Tibial nerve (tissue), 4 donors: ENCODE data around the gene KIF5C.

Source experiments
- EP300 ChIP-seq, 2 donors: sonication (generic); formaldehyde crosslinking; IDR thresholded peaks; one replicate each; pipeline ENCODE4 v1.6.1; 2017; ENCODE audit warnings: antibody characterized with exemption in 2 of 2, mild to moderate bottlenecking in 1 of 2
- TF ChIP-seq, protein P1 (sequence below), 5 experiments: fragments of 200-600 bp in 3 of 5; fragments of 450-650 bp in 2 of 5; sonication (generic) in 3 of 5; IDR thresholded peaks; one replicate each; pipeline ENCODE4 v1.5.1; 2016 to 2019; ENCODE audit warnings: antibody characterized with exemption in 5 of 5, mild to moderate bottlenecking in 3 of 5, moderate library complexity in 2 of 5

DNA sequence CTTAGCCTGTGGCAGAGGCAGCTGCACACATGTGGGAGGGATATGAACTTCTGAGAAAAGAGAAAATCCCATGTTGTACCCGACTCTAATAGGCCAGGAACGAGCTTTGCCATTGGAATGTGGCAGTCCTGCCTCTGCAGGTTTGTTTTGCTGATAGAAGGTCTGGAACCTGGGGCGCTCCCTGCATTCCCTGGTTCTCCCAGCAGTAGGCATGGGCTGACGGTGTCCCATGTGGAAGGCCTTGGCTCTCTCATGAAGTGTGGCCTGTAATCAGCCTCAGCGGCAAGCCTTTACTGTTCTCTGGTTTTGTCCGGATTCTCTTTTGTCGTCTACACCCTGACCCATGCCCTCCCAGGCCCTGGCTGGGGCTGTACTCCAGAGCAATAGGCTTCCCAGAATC is 72.3 kb downstream of the KIF5C start:
- TF ChIP-seq, protein P1, sequence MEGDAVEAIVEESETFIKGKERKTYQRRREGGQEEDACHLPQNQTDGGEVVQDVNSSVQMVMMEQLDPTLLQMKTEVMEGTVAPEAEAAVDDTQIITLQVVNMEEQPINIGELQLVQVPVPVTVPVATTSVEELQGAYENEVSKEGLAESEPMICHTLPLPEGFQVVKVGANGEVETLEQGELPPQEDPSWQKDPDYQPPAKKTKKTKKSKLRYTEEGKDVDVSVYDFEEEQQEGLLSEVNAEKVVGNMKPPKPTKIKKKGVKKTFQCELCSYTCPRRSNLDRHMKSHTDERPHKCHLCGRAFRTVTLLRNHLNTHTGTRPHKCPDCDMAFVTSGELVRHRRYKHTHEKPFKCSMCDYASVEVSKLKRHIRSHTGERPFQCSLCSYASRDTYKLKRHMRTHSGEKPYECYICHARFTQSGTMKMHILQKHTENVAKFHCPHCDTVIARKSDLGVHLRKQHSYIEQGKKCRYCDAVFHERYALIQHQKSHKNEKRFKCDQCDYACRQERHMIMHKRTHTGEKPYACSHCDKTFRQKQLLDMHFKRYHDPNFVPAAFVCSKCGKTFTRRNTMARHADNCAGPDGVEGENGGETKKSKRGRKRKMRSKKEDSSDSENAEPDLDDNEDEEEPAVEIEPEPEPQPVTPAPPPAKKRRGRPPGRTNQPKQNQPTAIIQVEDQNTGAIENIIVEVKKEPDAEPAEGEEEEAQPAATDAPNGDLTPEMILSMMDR (IDR thresholded peaks at IDR 0.05) = no peak
- no peak for TF ChIP-seq EP300 (IDR thresholded peaks at IDR 0.05)
